ENCODE data around the gene FBXO31. TPM values are rescaled to one million over a fixed set of nuclear protein-coding genes. Genes with fewer than 3 reads are reported as not detected.

The FBXO31 gene
- total and polyA plus RNA-seq, 10 of the 15 experiments (the other 5 are each of a cell fraction or from before 2014, with no cell fraction given): 0.19 to 33.1 (median 10.3) TPM

GRCh38 chr16:87412371-87412995 is 28.9 kb upstream of the FBXO31 start:
- no peak for ATAC-seq
- Histone ChIP-seq H3K9me3 (replicated peaks; ENCODE audit: control insufficient read depth, insufficient read depth, low read length) (no peaks in the 10 kb centered on the region; the same call in 2 of the 3 replicates), H3K4me3 (no peak overlapping the region), H3K9ac (ENCODE audit: control insufficient read depth, insufficient read depth, low read length) (no peak overlapping the region), H3K4me2 (ENCODE audit: control insufficient read depth, insufficient read depth) (no peak overlapping the region), H4K20me1 (ENCODE audit: control insufficient read depth, insufficient read depth) (no peaks in the 10 kb centered on the region; the same call in none of the 2 replicates), H2AFZ (ENCODE audit: control insufficient read depth, low read depth, low read length) (no peak overlapping the region), H3K36me3 (ENCODE audit: control insufficient read depth in 2 of 2, insufficient read depth in 2 of 2, low read length in 1 of 2) (no peaks in the 10 kb centered on the region), H3K27me3 (replicated peaks in 1 of 2; ENCODE audit: control insufficient read depth in 2 of 2, insufficient read depth in 2 of 2, low read length in 1 of 2) (peaks cover 0 to 5% of the 10 kb centered on the region in 2 experiments; a peak in 1 of 4 replicates), H3K4me1 (ENCODE audit: control insufficient read depth, insufficient read depth, low read length) (peaks cover 9% of the 10 kb centered on the region), H3K79me2 (ENCODE audit: control insufficient read depth, insufficient read depth, low read length) (no peaks in the 10 kb centered on the region), H3K27ac (ENCODE audit: control insufficient read depth, insufficient read depth) (no peak overlapping the region)
- ChIA-PET SMC1A (ENCODE audit: uncharacterized antibody, unreplicated experiment) (no interaction called here), CTCF (interaction anchor here (1.0 kb wide), 1 partner anchor 18 kb away, joined by 3 read pairs; no protein-coding TSS in a partner anchor), POLR2A (no interaction called here), RAD21 (ENCODE audit: unreplicated experiment) (no interaction called here)
- no peak for DNase-seq (ENCODE audit: low read depth, low spot score)
- intact Hi-C loops (cut with micrococcal nuclease; ENCODE audit: unreplicated experiment) (no loop called here), in situ Hi-C loops (cut with MboI) (no loop called here)
- BruUV-seq (replicated peaks): no TSS peak
- no peak for FAIRE-seq
- no peak for TF ChIP-seq CBX3 (IDR thresholded peaks at IDR 0.05; ENCODE audit: borderline replicate concordance, low read depth)
- 70% methylated on average over 31 of the region's 31 CpGs for WGBS (ENCODE audit: insufficient coverage, insufficient replicate concordance, low lambda C conversion rate, missing lambda C conversion rate)

GRCh38 chr16:87411375-87412271 is 28.0 kb upstream of the FBXO31 start:
- ATAC-seq (no peak), DNase-seq (ENCODE audit: low read depth, low spot score) (no peak), FAIRE-seq (no peak)
- ChIA-PET CTCF (no interaction called here), POLR2A (no interaction called here), RAD21 (ENCODE audit: unreplicated experiment) (no interaction called here), SMC1A (ENCODE audit: uncharacterized antibody, unreplicated experiment) (no interaction called here)
- no peak overlapping the region for H2AFZ ChIP-seq (ENCODE audit: control insufficient read depth, low read depth, low read length)
- WGBS (ENCODE audit: insufficient coverage, insufficient replicate concordance, low lambda C conversion rate, missing lambda C conversion rate): 81% methylated on average over 37 of the region's 49 CpGs
- no TSS peak for BruUV-seq (replicated peaks)
- no peak overlapping the region for H3K9ac ChIP-seq (ENCODE audit: control insufficient read depth, insufficient read depth, low read length)
- in situ Hi-C loops (cut with MboI): no loop called here
- peaks cover 11% of the 10 kb centered on the region for H3K4me1 ChIP-seq (ENCODE audit: control insufficient read depth, insufficient read depth, low read length)
- H3K79me2 ChIP-seq (ENCODE audit: control insufficient read depth, insufficient read depth, low read length): no peaks in the 10 kb centered on the region
- H3K27ac ChIP-seq (ENCODE audit: control insufficient read depth, insufficient read depth): no peak overlapping the region
- H3K4me2 ChIP-seq (ENCODE audit: control insufficient read depth, insufficient read depth): no peak overlapping the region
- H3K27me3 ChIP-seq (replicated peaks in 1 of 2; ENCODE audit: control insufficient read depth in 2 of 2, insufficient read depth in 2 of 2, low read length in 1 of 2): peaks cover 0 to 5% of the 10 kb centered on the region in 2 experiments; a peak in 2 of 4 replicates
- no peaks in the 10 kb centered on the region for H3K36me3 ChIP-seq (ENCODE audit: control insufficient read depth in 2 of 2, insufficient read depth in 2 of 2, low read length in 1 of 2)
- H4K20me1 ChIP-seq (ENCODE audit: control insufficient read depth, insufficient read depth): no peaks in the 10 kb centered on the region; the same call in none of the 2 replicates
- intact Hi-C loops (cut with micrococcal nuclease; ENCODE audit: unreplicated experiment): no loop called here
- H3K9me3 ChIP-seq (replicated peaks; ENCODE audit: control insufficient read depth, insufficient read depth, low read length): no peaks in the 10 kb centered on the region; the same call in 2 of the 3 replicates
- H3K4me3 ChIP-seq: no peak overlapping the region
- no peak for TF ChIP-seq ELK1 (IDR thresholded peaks at IDR 0.05; ENCODE audit: low read depth, low read length)
- no peak for TF ChIP-seq NFXL1 (IDR thresholded peaks at IDR 0.05; ENCODE audit: borderline replicate concordance)
- TF ChIP-seq NKRF (conservative IDR thresholded peaks at IDR 0.05): no peak
- no peak for TF ChIP-seq TARDBP (IDR thresholded peaks at IDR 0.05; ENCODE audit: borderline replicate concordance)
